IPS DF 4.7 (cell line): Measurements from ENCODE around the gene TM4SF20.

Source experiments
- DNase-seq: peaks from one replicate; pipeline ENCODE4 v3.0.0-alpha.2; 2013; ENCODE audit warnings: low spot score; ENCODE audit errors: extremely low read depth

TM4SF20 gene

DNA sequence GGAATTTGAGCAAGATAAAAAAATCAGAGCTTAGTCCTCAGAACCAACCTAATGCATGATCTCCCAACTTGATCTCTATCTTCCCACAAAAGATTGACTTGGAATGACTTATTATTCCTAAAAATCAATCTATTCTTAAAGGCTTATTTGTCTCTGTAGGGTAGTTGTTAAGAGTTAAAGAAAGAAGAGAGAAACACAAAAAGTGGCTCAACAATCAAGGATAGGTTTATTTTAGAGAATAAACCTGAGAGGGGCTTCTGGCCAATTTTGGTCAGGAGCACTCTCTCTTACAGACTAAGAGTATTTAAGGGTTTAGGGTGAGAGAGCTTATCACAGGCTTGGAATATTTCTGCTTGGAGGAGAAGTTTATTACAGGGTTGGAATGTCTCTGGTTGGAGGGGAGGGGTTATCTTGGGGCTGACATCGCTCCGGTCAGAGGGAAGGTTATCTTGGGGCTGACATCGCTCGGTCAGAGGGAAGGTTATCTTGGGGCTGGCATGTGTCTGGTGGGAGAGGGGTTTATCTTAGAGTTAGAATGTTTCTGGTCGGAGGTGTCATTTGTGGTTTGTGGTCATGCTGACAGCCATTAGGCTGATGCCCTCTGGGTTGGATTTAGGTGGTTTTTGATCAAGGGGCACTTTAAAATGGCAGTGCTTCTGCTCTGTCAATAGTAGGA is 56.4 kb downstream of the TM4SF20 start:
- DNase-seq, result no peak

DNA sequence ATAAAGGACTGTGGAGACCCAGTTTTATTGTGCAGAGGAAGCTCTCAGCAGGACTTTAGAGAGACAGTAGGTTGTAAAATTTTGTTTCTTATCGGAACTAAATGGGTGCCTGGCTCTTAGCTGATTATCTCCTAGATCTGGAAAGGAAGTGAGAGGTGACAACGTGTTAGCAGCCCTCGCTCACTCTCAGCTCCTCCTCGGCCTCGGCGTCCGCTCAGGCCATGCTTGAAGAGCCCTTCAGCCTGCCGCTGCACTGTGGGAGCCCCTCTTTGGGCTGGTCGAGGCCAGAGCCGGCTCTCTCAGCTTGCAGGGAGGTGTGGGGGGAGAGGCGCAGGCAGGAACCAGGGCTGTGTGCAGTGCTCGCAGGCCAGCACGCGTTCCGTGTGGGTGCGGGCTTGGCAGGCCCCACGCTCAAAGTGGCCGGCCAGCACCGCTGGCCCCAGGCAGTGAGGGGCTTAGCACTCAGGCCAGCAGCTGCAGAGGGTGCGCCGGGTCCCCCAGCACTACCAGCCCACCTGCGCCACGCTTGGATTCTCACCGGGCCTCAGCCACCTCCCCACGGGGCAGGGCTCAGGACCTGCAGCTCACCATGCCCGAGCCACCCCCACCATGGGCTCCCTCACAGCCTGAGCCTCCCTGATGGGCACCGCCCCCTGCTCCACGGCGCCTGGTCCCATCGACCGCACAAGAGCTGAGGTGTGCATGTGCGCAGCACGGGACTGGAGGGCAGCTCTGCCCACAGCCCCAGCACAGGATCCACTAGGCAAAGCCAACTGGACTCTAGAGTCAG is 58.6 kb downstream of the TM4SF20 start:
- no peak for DNase-seq

DNA sequence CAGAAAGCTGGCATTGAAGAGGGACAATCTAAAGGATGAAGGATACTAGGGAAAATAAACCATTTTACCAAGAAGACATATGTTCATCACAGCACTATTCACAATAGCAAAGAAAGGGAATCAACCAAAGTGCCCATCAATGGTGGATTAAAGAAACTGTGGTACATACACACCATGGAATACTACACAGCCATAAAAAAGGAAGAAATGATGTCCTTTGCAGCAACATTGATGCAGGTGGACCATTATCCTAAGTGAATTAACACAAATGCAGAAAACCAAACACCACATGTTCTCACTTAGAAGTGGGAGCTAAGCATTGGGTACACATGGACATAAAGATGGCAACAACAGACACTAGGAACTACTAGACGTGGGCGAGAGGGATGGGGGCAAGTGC is 61.3 kb downstream of the TM4SF20 start:
- DNase-seq, result no peak

DNA sequence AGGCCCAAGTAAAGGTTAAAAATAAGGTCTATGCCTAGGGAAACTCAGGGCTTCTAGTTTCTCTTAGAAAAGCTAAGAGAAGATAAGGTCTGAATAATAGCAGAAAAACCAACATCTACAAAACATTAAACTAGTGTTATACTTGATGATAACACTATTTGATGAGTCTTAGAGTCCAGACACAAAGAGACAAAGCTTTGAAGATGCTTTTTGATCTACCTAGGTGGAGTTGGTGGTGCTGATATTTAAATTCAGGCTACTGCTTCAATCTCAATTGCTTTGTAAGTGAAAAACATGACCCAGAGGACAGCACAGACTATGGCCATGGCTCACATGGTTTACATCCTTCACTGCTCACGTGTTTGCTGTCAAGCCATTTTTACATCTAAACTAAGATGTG is 65.8 kb downstream of the TM4SF20 start:
- DNase-seq, result no peak

DNA sequence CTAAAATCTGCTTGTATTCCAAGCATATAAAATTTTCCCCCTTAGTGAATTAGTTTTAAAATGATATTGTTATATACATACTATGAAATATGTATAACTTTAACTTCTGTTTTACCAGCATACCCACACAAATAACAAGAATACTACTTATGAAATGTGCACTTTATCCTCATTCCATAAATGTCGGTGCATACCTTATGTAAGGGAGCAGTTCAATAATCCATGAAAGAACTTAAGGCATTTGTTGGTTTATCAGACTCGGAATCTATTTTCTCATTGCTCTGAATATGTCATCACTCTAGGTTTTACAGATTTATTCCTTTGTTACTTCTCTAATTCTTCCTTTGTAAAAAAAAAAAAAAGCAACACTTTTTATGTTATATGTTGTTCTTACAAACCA is 66.5 kb downstream of the TM4SF20 start:
- no peak for DNase-seq
